Retinal pigment epithelial cell (primary cell): Measurements from ENCODE around the gene PSME3IP1.

Experiments used
- DNase-seq: peaks from one replicate; pipeline ENCODE4 v3.0.0-alpha.2; 2010; ENCODE audit warnings: low read depth
- H3K4me3 ChIP-seq: 2 replicates; pipeline ENCODE4 v1.5.1; 2011; ENCODE audit warnings: mild to moderate bottlenecking, low read length, control low read depth, moderate library complexity
- TF ChIP-seq, protein P1 (sequence below): conservative IDR thresholded peaks from 2 replicates; pipeline ENCODE4 v1.5.1; 2011; ENCODE audit warnings: low read depth, low read length, control low read depth, inconsistent platforms

The PSME3IP1 gene

DNA sequence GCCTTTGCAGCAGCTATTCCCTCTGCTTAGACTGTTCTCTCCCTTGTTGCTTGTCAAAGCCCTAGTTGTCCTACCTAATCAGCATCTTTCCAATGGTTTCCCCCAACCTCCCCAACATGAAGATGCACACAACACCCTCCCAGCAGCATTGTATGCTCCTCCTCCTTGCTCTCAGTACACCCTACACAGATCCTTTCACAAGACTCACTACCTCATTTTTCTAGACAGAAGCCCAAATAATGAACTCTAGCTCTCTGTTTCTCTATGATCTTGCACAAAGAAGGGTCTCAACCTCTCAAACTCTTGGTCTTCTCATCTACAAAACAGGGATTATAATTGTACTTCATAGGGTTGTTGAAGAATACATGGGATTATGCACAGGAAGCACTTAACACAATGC is 19.4 kb downstream of the PSME3IP1 start:
- no peak for DNase-seq
- H3K4me3 ChIP-seq = no peak overlapping the region
- TF ChIP-seq, protein P1, sequence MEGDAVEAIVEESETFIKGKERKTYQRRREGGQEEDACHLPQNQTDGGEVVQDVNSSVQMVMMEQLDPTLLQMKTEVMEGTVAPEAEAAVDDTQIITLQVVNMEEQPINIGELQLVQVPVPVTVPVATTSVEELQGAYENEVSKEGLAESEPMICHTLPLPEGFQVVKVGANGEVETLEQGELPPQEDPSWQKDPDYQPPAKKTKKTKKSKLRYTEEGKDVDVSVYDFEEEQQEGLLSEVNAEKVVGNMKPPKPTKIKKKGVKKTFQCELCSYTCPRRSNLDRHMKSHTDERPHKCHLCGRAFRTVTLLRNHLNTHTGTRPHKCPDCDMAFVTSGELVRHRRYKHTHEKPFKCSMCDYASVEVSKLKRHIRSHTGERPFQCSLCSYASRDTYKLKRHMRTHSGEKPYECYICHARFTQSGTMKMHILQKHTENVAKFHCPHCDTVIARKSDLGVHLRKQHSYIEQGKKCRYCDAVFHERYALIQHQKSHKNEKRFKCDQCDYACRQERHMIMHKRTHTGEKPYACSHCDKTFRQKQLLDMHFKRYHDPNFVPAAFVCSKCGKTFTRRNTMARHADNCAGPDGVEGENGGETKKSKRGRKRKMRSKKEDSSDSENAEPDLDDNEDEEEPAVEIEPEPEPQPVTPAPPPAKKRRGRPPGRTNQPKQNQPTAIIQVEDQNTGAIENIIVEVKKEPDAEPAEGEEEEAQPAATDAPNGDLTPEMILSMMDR = no peak

DNA sequence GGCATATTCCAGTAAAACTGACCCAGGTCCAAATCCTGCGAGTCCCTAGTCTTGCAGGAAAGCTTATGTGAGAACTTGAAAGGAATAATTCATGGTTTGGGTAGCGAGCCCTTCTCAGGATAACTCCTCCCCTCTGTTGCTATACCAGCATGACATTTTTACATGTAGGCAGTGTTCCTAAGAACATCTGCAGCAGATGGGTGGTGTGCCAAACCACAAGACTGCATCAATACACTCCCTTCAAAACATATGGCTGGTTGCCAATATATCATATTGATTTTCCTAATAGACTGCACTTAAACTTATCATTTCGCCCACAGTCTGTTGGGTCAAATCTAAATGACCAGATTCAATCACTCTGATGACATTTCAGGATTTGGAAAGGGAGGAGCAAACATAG is 19.9 kb downstream of the PSME3IP1 start:
- DNase-seq = no peak
- TF ChIP-seq, protein P1 = no peak
- H3K4me3 ChIP-seq = no peak overlapping the region

DNA sequence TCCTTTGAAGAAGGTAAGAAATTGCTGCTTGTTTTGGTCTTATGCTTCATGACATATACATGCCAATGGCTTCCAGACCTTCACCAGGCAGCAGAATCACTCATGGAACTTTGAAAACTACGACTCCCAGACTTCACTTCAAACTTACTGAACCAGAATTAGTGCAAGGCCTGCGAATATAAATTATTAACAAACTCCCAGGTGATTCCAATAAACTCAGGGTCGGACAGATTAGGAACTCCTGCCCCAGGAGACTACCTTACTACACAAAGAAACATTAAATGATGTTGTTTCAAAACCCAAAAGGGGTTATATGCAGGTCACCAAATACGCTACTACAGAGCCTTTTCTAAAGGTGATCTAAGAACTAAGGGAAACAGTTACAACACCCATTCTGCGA is 20.4 kb downstream of the PSME3IP1 start:
- TF ChIP-seq, protein P1 = no peak
- no peak overlapping the region for H3K4me3 ChIP-seq
- DNase-seq = no peak

DNA sequence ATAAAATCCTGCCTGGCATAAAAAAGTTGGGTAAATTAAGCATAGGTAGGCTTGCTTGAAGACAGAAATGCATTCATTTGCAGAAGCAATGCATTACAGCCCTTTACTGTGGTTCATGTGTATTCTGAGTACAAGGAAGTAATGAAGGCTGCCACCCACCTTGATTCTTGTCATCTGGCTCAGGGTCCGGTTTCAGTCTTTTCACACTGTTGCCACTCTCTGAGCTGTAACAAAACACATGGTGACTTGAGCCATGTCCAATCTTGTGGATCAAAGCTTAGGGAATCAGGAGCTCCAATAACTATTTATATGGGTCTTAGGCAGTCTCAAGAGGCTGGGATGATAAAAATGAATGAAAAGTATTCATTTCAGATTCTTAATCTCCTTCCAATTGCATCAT is 22.0 kb downstream of the PSME3IP1 start:
- H3K4me3 ChIP-seq = no peak overlapping the region
- TF ChIP-seq, protein P1 = no peak
- DNase-seq = no peak

DNA sequence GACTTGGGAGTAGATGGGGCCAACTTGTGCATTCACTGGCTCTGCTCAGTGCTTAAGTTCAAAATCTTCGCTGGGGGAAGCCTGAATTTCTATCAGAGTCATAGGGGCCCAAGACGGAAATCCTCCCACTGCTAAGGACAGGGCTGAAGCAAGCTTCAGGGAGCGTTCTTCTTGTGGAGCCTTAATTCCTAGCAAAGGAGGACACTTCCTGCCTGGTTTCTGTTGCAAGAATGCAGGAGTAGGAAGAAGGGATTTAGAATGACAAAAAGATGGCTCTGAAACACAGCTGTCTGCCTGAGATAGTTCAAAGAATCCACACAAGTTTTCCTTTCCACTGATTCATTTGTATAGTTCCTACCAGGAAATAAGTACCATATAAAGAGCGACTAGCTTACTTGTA is 26.4 kb downstream of the PSME3IP1 start:
- DNase-seq = no peak
- no peak overlapping the region for H3K4me3 ChIP-seq
- TF ChIP-seq, protein P1 = no peak

DNA sequence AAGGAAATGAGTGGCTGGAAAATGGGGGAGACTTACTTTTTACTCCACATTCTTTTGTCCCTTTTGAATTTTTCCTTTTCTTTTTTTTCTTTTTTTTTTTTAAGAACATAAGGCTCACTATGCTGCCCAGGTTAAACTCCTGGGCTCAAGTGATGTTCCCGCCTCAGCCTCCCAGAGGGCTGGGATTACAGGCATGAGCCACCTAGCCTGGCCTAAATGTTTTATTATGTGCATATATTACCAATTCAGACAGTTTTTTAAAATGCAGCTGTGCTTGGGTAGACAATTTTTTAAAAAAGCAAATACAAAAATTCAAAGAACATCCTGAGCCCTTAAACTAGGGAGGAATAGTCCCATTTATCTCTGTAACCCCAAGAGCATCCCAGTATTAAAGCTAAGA is 28.3 kb downstream of the PSME3IP1 start:
- no peak for DNase-seq
- TF ChIP-seq, protein P1 = no peak
- no peak overlapping the region for H3K4me3 ChIP-seq

DNA sequence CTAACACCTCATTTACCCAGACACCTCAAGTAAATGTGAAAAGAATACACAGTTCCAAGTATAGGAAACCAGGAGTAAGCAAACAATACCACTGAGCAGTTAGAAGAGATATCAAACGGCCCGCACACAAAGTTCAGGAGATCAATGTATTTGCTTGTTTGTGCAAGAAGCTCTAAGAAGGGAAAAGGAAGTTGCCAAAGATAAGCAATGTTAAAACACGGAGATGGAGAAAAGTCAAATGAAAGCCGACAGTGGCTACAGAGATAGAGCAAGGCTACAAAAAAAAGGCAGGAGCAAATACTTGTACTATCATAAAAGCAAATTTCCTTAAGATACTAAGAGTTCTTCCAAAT is 29.5 kb downstream of the PSME3IP1 start:
- H3K4me3 ChIP-seq = no peak overlapping the region
- DNase-seq = no peak
- TF ChIP-seq, protein P1 = no peak
